Activated T-helper 17 cell treated with anti-CD3 and anti-CD28 coated beads, Interleukin-2, amount 50 U/mL, for 72 hours (primary cell): ENCODE measurements around the gene TRPM1. TPM values are rescaled to one million over a fixed set of nuclear protein-coding genes. Genes with fewer than 3 reads are reported as not detected.

Source experiments
- ATAC-seq: fragments of 150-1000 bp; cut with Tn5 transposase; replicated peaks from 2 replicates; pipeline ENCODE4 v1.10.0; 2021; ENCODE audit warnings: mild to moderate bottlenecking, moderate library complexity
- H3K27ac Mint-ChIP-seq: one replicate; pipeline ENCODE4 v1.8.0; 2022; ENCODE audit warnings: mixed read lengths
- H3K27me3 Mint-ChIP-seq: one replicate; pipeline ENCODE4 v1.8.0; 2022; ENCODE audit warnings: mixed read lengths
- H3K36me3 Mint-ChIP-seq: one replicate; pipeline ENCODE4 v1.8.0; 2022; ENCODE audit warnings: low read depth, mild to moderate bottlenecking, mixed read lengths
- H3K4me1 Mint-ChIP-seq: one replicate; pipeline ENCODE4 v1.8.0; 2022; ENCODE audit warnings: mixed read lengths
- H3K4me3 Mint-ChIP-seq: one replicate; pipeline ENCODE4 v1.8.0; 2022; ENCODE audit warnings: mild to moderate bottlenecking, mixed read lengths
- H3K9me3 Mint-ChIP-seq: one replicate; pipeline ENCODE4 v1.8.0; 2022; ENCODE audit warnings: mixed read lengths
- total RNA-seq, 2 donors: library from RNA; stranded (reverse); gene quantifications; one replicate each; pipeline ENCODE4 v1.2.3, GENCODE V29; 2022

Gene TRPM1
- total RNA-seq, 2 donors from 2014 or later, result not detected

- Mint-ChIP-seq H3K4me3 (no peak overlapping the region), H3K36me3 (peaks cover 99% of the 10 kb centered on the region), H3K27ac (peak overlapping the region; percentile 10), H3K4me1 (no peaks in the 10 kb centered on the region), H3K27me3 (no peaks in the 10 kb centered on the region), H3K9me3 (no peaks in the 10 kb centered on the region)
- peak; percentile 66 for ATAC-seq
Measured at GRCh38 chr15:30953731-30954378, 147.7 kb downstream of the TRPM1 start.

GRCh38 chr15:30953183-30953582, 148.3 kb downstream of the TRPM1 start:
- Mint-ChIP-seq H3K27ac (peak overlapping the region; percentile 10), H3K36me3 (peaks cover 99% of the 10 kb centered on the region)

More at GRCh38 chr15:30953183-30953582, 148.3 kb downstream of the TRPM1 start:
- no peaks in the 10 kb centered on the region for H3K27me3 Mint-ChIP-seq
- ATAC-seq, result no peak
- no peaks in the 10 kb centered on the region for H3K9me3 Mint-ChIP-seq
- no peaks in the 10 kb centered on the region for H3K4me1 Mint-ChIP-seq
- no peak overlapping the region for H3K4me3 Mint-ChIP-seq

Other genes starting within 250 kb of the TRPM1 start
- 10 to 100 TPM; 15.9 to 17.8 TPM for gene FAN1, start 197.8 kb downstream of the TRPM1 start, total RNA-seq
- gene MTMR10, start 110.1 kb downstream of the TRPM1 start, total RNA-seq, result 10 to 100 TPM in 1 of 2 donors, 1 to 10 TPM in 1; 9.9 to 10.6 TPM
- gene KLF13, start 225.1 kb upstream of the TRPM1 start, total RNA-seq, result 100 to 1,000 TPM; 101 to 119 TPM